Measurements from ENCODE around the gene IRAK3. TPM values are rescaled to one million over a fixed set of nuclear protein-coding genes. Genes with fewer than 3 reads are reported as not detected.
"Not testable (repeated sequence)": the region's sequence is repeated elsewhere in the genome, so short reads cannot be mapped to it uniquely, and the experiment has no call there.

Gene IRAK3
- total and polyA plus RNA-seq, 2 donors (not counting 1 experiment from before 2014, with no cell fraction given), result 3.9 to 4.3 TPM

DNA sequence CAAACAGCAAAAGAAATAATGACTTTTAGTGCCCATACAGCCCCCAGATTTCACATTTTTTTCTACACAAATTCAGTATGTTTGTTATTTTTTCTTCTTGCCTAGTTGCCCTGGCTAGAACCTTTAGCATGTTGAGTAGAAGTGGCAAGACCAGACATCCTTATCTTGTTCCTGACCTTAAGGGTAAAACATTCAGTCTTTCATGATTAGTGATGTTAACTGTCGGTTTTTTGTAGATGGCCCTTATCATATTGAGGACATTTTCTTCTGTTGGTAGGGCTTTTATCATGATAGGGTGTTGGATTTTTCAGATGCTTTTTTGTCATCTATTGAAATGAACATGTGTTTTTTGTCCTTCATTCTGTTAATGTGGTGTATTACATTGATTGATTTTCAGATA lies 17.1 kb downstream of the IRAK3 start:
- Mint-ChIP-seq H3K27ac (no peak overlapping the region), H3K4me3 (no peak overlapping the region), H3K27me3 (no peaks in the 10 kb centered on the region), H3K9me3 (ENCODE audit: insufficient read depth) (no peaks in the 10 kb centered on the region), H3K4me1 (peaks cover 6% of the 10 kb centered on the region)
- no peak overlapping the region for H2AFZ ChIP-seq (ENCODE audit: insufficient read depth, low read depth, low read length, poor library complexity, severe bottlenecking)
- 100% methylated on average over 1 of the region's 1 CpG for WGBS (ENCODE audit: insufficient coverage)
- no peaks in the 10 kb centered on the region for H3K27me3 ChIP-seq (replicated peaks in 1 of 4; ENCODE audit: control extremely low read depth in 1 of 4, control insufficient read depth in 3 of 4, insufficient read depth in 4 of 4, low read length in 3 of 4)
- no peak overlapping the region for H3K4me3 ChIP-seq (ENCODE audit: control extremely low read depth in 1 of 5, extremely low read depth in 1 of 5, insufficient read depth in 1 of 5, low read depth in 2 of 5, low read length in 4 of 5)
- no peaks in the 10 kb centered on the region for H3K36me3 ChIP-seq (replicated peaks in 1 of 2; ENCODE audit: control extremely low read depth in 1 of 2, control insufficient read depth in 1 of 2, extremely low read depth in 1 of 2, insufficient read depth in 2 of 2, low read length in 1 of 2)
- H4K20me1 ChIP-seq (ENCODE audit: control insufficient read depth, insufficient read depth, low read length, poor library complexity, severe bottlenecking), result no peaks in the 10 kb centered on the region
- intact Hi-C loops (cut with micrococcal nuclease), result no loop called here
- H3K4me2 ChIP-seq (replicated peaks; ENCODE audit: low read depth, low read length, poor library complexity, severe bottlenecking), result no peak overlapping the region
- H3K27ac ChIP-seq (ENCODE audit: low read length in 2 of 2), result no peak overlapping the region
- TF ChIP-seq, protein P1, sequence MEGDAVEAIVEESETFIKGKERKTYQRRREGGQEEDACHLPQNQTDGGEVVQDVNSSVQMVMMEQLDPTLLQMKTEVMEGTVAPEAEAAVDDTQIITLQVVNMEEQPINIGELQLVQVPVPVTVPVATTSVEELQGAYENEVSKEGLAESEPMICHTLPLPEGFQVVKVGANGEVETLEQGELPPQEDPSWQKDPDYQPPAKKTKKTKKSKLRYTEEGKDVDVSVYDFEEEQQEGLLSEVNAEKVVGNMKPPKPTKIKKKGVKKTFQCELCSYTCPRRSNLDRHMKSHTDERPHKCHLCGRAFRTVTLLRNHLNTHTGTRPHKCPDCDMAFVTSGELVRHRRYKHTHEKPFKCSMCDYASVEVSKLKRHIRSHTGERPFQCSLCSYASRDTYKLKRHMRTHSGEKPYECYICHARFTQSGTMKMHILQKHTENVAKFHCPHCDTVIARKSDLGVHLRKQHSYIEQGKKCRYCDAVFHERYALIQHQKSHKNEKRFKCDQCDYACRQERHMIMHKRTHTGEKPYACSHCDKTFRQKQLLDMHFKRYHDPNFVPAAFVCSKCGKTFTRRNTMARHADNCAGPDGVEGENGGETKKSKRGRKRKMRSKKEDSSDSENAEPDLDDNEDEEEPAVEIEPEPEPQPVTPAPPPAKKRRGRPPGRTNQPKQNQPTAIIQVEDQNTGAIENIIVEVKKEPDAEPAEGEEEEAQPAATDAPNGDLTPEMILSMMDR (IDR thresholded peaks at IDR 0.05), result no peak
- TF ChIP-seq EZH2 (IDR thresholded peaks at IDR 0.05; ENCODE audit: borderline replicate concordance, insufficient read depth, low read depth, low read length, poor library complexity, severe bottlenecking), result no peak
- ChIA-PET CTCF (no interaction called here), POLR2A (no interaction called here)
- peaks cover 4% of the 10 kb centered on the region for H3K79me2 ChIP-seq (ENCODE audit: control insufficient read depth, insufficient read depth, low read length)
- H3K4me1 ChIP-seq (ENCODE audit: control insufficient read depth in 2 of 2, insufficient read depth in 2 of 2, low read length in 2 of 2), result no peaks in the 10 kb centered on the region
- ATAC-seq (ENCODE audit: low read depth) (no peak), DNase-seq (no peak)
- no peak overlapping the region for H3K9ac ChIP-seq (ENCODE audit: low read length)
- H3K9me3 ChIP-seq (ENCODE audit: control extremely low read depth in 1 of 3, control insufficient read depth in 2 of 3, insufficient read depth in 1 of 3, low read length in 2 of 3), result no peaks in the 10 kb centered on the region

DNA sequence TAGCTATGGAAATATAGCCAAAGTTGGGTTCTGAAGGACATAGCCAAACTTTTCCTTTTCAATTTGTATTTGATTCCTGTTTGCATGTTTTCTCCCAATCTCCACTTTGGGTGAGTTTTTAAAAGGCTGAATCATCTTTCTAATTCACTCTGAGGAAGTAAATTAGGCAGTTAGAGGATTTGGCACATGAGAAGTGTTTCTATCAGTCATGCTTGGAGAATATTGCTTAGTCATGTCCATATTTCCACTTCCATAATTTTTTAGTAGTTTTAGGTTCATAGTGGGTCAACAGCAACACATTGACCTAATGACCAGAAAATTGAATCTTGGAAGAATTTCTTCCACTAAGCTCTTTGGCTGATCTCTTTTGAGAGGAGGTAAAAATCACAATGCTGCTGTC lies 21.8 kb downstream of the IRAK3 start:
- Mint-ChIP-seq H3K27ac (no peak overlapping the region), H3K4me3 (no peak overlapping the region), H3K9me3 (ENCODE audit: insufficient read depth) (no peaks in the 10 kb centered on the region), H3K27me3 (no peaks in the 10 kb centered on the region), H3K4me1 (peaks cover 13% of the 10 kb centered on the region)
- ChIA-PET CTCF (interaction anchor here (1.0 kb wide), 1 partner anchor 13 kb away, joined by 3 read pairs; no protein-coding TSS in a partner anchor), POLR2A (no interaction called here)
- H3K9me3 ChIP-seq (ENCODE audit: control extremely low read depth in 1 of 3, control insufficient read depth in 2 of 3, insufficient read depth in 1 of 3, low read length in 2 of 3), result peaks cover 0 to 5% (median 0%) of the 10 kb centered on the region in 3 donors
- H4K20me1 ChIP-seq (ENCODE audit: control insufficient read depth, insufficient read depth, low read length, poor library complexity, severe bottlenecking), result no peaks in the 10 kb centered on the region
- no peak overlapping the region for H3K4me3 ChIP-seq (ENCODE audit: control extremely low read depth in 1 of 5, extremely low read depth in 1 of 5, insufficient read depth in 1 of 5, low read depth in 2 of 5, low read length in 4 of 5)
- DNase-seq, result no peak
- TF ChIP-seq EZH2 (IDR thresholded peaks at IDR 0.05; ENCODE audit: borderline replicate concordance, insufficient read depth, low read depth, low read length, poor library complexity, severe bottlenecking), result no peak
- TF ChIP-seq, protein P1 (IDR thresholded peaks at IDR 0.05), result no peak
- peaks cover 5 to 8% of the 10 kb centered on the region in 2 donors for H3K4me1 ChIP-seq (ENCODE audit: control insufficient read depth in 2 of 2, insufficient read depth in 2 of 2, low read length in 2 of 2)
- H3K4me2 ChIP-seq (replicated peaks; ENCODE audit: low read depth, low read length, poor library complexity, severe bottlenecking), result no peak overlapping the region
- H2AFZ ChIP-seq (ENCODE audit: insufficient read depth, low read depth, low read length, poor library complexity, severe bottlenecking), result no peak overlapping the region
- H3K27ac ChIP-seq (ENCODE audit: low read length in 2 of 2), result no peak overlapping the region
- no peaks in the 10 kb centered on the region for H3K36me3 ChIP-seq (replicated peaks in 1 of 2; ENCODE audit: control extremely low read depth in 1 of 2, control insufficient read depth in 1 of 2, extremely low read depth in 1 of 2, insufficient read depth in 2 of 2, low read length in 1 of 2)
- ATAC-seq (ENCODE audit: low read depth), result no peak
- no peaks in the 10 kb centered on the region for H3K27me3 ChIP-seq (replicated peaks in 1 of 4; ENCODE audit: control extremely low read depth in 1 of 4, control insufficient read depth in 3 of 4, insufficient read depth in 4 of 4, low read length in 3 of 4)
- H3K9ac ChIP-seq (ENCODE audit: low read length), result no peak overlapping the region
- no peaks in the 10 kb centered on the region for H3K79me2 ChIP-seq (ENCODE audit: control insufficient read depth, insufficient read depth, low read length)
- intact Hi-C loops (cut with micrococcal nuclease), result no loop called here

DNA sequence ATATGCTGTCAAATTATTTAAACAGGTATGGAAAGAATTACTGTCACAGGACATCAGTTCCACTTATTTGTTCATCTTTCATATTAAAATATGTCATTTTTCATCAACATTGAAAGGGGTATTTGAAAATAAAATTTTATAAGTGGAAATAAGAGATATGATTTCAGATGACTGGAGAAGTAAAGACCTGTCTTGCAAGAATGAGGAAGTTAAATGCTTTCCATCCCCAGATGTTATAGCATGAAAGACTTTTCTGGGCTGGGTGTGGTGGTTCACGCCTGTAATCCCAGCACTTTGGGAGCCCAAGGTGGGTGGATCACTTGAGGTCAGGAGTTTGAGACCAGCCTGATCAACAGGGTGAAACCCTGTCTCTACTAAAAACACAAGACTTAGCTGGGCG lies 22.6 kb downstream of the IRAK3 start:
- peaks cover 18% of the 10 kb centered on the region for H3K4me1 Mint-ChIP-seq
- H3K27ac ChIP-seq (ENCODE audit: low read length in 2 of 2); H2AFZ ChIP-seq (ENCODE audit: insufficient read depth, low read depth, low read length, poor library complexity, severe bottlenecking); H3K27me3 Mint-ChIP-seq; H3K9ac ChIP-seq (ENCODE audit: low read length); H3K27me3 ChIP-seq (replicated peaks in 1 of 4; ENCODE audit: control extremely low read depth in 1 of 4, control insufficient read depth in 3 of 4, insufficient read depth in 4 of 4, low read length in 3 of 4); H3K9me3 ChIP-seq (ENCODE audit: control extremely low read depth in 1 of 3, control insufficient read depth in 2 of 3, insufficient read depth in 1 of 3, low read length in 2 of 3); DNase-seq; intact Hi-C loops (cut with micrococcal nuclease); ATAC-seq (ENCODE audit: low read depth); H3K4me3 ChIP-seq (ENCODE audit: control extremely low read depth in 1 of 5, extremely low read depth in 1 of 5, insufficient read depth in 1 of 5, low read depth in 2 of 5, low read length in 4 of 5); H3K4me2 ChIP-seq (replicated peaks; ENCODE audit: low read depth, low read length, poor library complexity, severe bottlenecking); H3K9me3 Mint-ChIP-seq (ENCODE audit: insufficient read depth); H3K36me3 ChIP-seq (replicated peaks in 1 of 2; ENCODE audit: control extremely low read depth in 1 of 2, control insufficient read depth in 1 of 2, extremely low read depth in 1 of 2, insufficient read depth in 2 of 2, low read length in 1 of 2); POLR2A ChIA-PET; H3K27ac Mint-ChIP-seq; H4K20me1 ChIP-seq (ENCODE audit: control insufficient read depth, insufficient read depth, low read length, poor library complexity, severe bottlenecking); H3K4me3 Mint-ChIP-seq; H3K79me2 ChIP-seq (ENCODE audit: control insufficient read depth, insufficient read depth, low read length): not testable (repeated sequence)
- no CpG with 5 or more reads among the region's 2 CpGs for WGBS (ENCODE audit: insufficient coverage)
- CTCF ChIA-PET, result interaction anchor here (1.0 kb wide), 1 partner anchor 14 kb away, joined by 3 read pairs; no protein-coding TSS in a partner anchor
- H3K4me1 ChIP-seq (ENCODE audit: control insufficient read depth in 2 of 2, insufficient read depth in 2 of 2, low read length in 2 of 2), result peaks cover 5 to 13% of the 10 kb centered on the region in 2 donors

Data from B cell (primary cell).